ENCODE results near the gene CLDN19. TPM values are rescaled to one million over a fixed set of nuclear protein-coding genes. Genes with fewer than 3 reads are reported as not detected.
A peak's percentile ranks its signal among the peaks of the same experiment; 100 is the strongest.

The CLDN19 gene
- polyA plus RNA-seq, 6 donors from 2014 or later: 0.11 TPM; not detected in 5

DNA sequence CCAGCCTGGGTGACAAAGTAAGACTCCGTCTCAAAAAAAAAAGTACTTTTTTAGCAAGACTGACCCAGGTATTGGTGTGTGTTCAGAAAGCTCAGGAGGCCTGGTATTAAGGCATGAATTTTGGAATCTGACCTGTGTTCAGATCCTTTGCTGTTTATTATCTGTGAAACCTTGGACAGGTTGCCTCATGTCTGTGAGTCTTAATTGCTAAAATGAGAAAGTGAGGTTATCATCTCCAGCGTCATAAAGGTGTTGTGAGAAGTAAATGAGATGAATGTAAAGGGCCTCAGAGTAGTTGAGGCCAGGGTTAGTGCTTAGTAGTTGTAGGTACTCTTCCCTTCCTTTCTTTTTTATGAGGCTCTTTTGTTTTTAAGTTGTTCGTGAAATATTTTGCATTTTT is 29.8 kb upstream of the CLDN19 start:
- peaks cover under 1 to 8% of the 10 kb centered on the region in 2 donors for H3K36me3 Mint-ChIP-seq
- H3K4me1 Mint-ChIP-seq: peaks cover 20 to 29% (median 23%) of the 10 kb centered on the region in 3 donors
- no peaks in the 10 kb centered on the region for H3K9me3 Mint-ChIP-seq
- no peak for DNase-seq
- H3K4me3 Mint-ChIP-seq: peak overlapping the region in 2 of 8 donors; percentile 35 to 47
- H3K27ac Mint-ChIP-seq: no peak overlapping the region
- ATAC-seq (ENCODE audit: low read depth in 2 of 2): no peak
- no peaks in the 10 kb centered on the region for H3K27me3 Mint-ChIP-seq

DNA sequence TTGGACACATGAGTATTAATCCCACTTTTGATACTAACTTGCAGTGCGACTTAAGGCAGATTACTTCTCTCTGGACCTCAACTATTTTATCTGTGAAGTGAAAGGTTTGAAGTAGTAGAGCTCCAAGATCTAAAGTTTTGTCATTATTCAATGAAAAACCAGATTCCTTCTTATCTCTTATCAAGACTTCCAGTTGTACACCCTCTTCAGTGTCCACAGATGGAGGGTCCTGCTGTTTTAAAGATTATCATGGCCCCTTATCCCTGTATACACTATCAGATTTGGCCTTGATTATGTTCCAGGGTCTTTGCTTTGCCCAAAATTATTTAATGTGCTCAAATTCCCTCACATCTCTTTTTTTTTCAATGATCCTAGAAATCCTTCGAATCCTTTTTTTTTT is 28.1 kb upstream of the CLDN19 start:
- Mint-ChIP-seq H3K36me3 (peaks cover 0 to 8% of the 10 kb centered on the region in 2 donors), H3K27ac (peak overlapping the region in 1 of 6 donors; percentile 95), H3K9me3 (no peaks in the 10 kb centered on the region), H3K4me1 (peaks cover 19 to 29% (median 20%) of the 10 kb centered on the region in 3 donors), H3K4me3 (peak overlapping the region in 1 of 8 donors; percentile 97), H3K27me3 (no peaks in the 10 kb centered on the region)
- DNase-seq (no peak), ATAC-seq (ENCODE audit: low read depth in 2 of 2) (no peak)

DNA sequence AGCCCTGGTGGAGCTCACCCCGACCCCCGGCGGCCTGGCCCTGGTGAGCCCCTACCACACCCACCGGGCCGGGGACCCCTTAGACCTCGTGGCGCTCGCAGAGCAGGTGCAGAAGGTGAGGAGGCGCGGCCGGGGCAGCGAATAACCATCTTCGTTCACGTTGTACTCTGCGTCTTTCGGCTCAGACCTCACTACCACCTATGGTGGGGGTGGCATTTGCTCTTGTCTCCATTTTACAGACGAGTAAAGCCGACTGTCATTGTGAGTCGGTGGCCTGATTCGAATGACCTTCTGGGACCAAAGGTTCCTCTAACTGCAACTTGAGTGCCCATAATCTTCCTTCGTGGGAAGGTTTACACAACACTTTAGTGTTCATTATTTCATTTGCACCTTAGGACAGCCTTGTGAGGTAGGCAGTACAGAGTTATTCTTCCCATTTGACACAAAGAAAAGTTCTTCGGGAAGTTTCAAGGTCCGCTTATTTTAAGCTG is 27.5 kb upstream of the CLDN19 start:
- no peaks in the 10 kb centered on the region for H3K27me3 Mint-ChIP-seq
- peak overlapping the region in 5 of 6 donors; percentile 89 to 98 (median 96) for H3K27ac Mint-ChIP-seq

DNA sequence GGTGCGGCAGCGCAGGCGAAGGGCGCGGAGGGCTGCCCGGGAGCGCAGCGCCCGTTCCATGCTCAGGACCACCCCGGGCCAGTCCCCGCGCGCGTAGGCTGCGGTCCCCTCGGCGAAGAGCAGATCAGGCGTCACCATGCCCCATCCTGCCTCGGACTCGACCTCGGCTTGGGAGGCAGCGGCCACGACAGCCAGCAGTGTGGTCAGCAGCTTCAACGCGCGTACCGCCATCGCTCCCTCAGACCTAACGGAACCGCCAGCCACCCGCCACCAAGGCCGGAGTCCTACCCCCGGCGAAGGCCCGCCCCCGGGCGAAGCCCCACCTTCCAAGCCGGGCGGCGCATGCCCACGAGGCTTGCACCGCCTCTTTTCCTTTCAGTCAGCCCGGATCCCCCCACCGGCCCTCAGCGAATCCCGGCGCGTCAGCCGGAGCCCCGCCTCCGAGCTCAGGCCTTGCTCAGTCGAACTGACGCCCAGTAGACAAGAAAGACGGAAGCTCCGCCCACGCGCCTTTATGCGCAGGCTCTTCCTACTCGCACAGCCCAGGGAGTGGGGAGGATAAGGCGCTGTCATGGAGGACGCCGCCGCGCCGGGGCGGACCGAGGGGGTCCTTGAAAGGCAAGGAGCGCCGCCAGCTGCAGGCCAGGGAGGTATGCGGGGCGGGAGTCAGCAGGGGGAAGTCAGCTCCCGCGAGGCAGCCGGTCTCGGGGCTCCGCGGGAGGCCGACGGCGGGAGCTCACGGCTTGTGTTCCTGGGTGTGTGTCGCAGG is 26.9 kb upstream of the CLDN19 start, which contains the start of the genes C1orf50 and P3H1:
C1orf50 (plus strand) TSS at position 509 of the 769 bp plus-strand sequence; CDS start at position 572, 63 bp downstream.
P3H1 (minus strand) TSS at position 288 of the 769 bp plus-strand sequence; CDS start at position 231, 57 bp downstream.
- Mint-ChIP-seq H3K27me3 (no peaks in the 10 kb centered on the region), H3K27ac (peak within 1 kb of the TSS in 5 of 6 donors; percentile 89 to 98 (median 96)), H3K4me1 (peaks cover 15 to 31% (median 19%) of the 10 kb centered on the region in 3 donors), H3K36me3 (peaks cover 0 to 8% of the 10 kb centered on the region in 2 donors), H3K9me3 (no peaks in the 10 kb centered on the region), H3K4me3 (peak within 1 kb of the TSS in 1 of 8 donors; percentile 97)
- peak; percentile 88 for ATAC-seq (ENCODE audit: low read depth in 2 of 2)
- DNase-seq: peak; percentile 100

More for the DNA sequence above, 27.5 kb upstream of the CLDN19 start:
- H3K36me3 Mint-ChIP-seq: peaks cover 0 to 8% of the 10 kb centered on the region in 2 donors
- DNase-seq (no peak), ATAC-seq (ENCODE audit: low read depth in 2 of 2) (no peak)
- H3K4me3 Mint-ChIP-seq: peak overlapping the region in 1 of 8 donors; percentile 97
- H3K9me3 Mint-ChIP-seq: no peaks in the 10 kb centered on the region
- peaks cover 15 to 29% (median 18%) of the 10 kb centered on the region in 3 donors for H3K4me1 Mint-ChIP-seq

DNA sequence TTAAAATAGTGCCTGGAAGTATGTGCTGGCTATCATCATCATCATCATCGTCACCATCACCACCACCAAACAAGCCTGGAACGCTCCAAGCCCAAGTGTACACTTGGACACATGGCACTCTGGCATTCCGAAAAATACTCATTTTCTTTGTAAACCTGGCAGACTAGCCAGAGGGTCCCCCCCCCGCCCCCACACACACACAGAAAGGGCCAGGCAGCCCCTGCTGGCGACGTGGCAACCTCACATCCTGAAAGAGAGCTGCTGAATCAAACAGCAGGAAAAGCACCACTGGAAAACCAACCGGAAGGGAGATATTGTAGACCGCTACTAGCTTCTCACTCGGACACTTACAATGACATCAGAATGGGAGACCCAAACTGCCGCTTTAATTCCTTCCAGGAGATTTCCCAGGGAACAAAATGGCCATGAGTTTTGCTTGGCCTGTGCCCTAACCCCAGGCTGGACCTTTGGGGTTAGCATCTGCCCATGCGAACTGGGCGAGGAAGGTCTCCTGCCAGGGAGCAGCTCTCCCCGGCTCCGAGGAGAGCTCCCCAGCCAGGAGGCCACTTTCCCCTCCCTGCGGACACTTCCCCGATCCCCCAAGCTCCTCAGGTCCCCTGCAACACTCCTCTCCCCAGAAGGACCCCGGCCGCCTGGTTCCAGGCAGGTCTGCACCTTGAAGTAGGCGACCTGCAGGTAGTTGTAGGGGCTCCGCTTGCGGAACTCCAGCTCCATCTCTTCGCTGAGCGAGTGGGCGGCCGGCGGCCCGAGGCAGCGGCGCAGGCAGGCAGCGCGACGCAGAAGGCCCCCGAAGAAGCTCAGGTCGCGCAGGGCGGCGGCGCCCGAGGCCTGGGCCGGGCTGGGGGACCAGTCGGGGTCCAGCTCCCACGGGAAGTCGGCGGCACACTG is 26.1 kb upstream of the CLDN19 start:
- Mint-ChIP-seq H3K36me3 (peaks cover 0 to 8% of the 10 kb centered on the region in 2 donors), H3K27ac (peak overlapping the region in 5 of 6 donors; percentile 32 to 96 (median 72)), H3K9me3 (no peaks in the 10 kb centered on the region), H3K27me3 (no peaks in the 10 kb centered on the region), H3K4me1 (peaks cover 13 to 31% (median 19%) of the 10 kb centered on the region in 3 donors), H3K4me3 (no peak overlapping the region)
- ATAC-seq (ENCODE audit: low read depth in 2 of 2): peak; percentile 4 to 5
- DNase-seq: peak; percentile 18

DNA sequence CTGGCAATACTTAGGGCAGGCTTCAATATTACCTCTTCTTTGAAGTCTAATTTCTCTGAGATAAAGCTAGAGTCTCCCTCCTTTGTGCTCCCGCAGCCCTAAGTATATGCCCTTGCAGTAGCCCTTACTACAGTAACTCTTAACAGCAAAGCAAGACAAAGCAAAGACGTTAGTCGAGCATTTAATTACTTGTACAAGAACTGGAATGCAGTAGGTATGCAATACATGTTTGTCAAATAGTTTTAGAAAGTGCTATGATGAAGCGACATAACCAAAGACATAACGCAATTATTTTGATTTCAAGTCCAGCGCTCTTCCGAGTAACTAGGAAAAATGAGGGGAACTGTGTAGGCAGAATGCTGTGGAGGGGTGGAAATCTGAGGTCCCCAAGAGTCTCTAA is 25.2 kb upstream of the CLDN19 start:
- Mint-ChIP-seq H3K27ac (no peak overlapping the region), H3K27me3 (no peaks in the 10 kb centered on the region), H3K9me3 (no peaks in the 10 kb centered on the region), H3K4me1 (peaks cover 8 to 25% (median 13%) of the 10 kb centered on the region in 3 donors), H3K36me3 (no peaks in the 10 kb centered on the region), H3K4me3 (no peak overlapping the region)
- no peak for DNase-seq
- no peak for ATAC-seq (ENCODE audit: low read depth in 2 of 2)

DNA sequence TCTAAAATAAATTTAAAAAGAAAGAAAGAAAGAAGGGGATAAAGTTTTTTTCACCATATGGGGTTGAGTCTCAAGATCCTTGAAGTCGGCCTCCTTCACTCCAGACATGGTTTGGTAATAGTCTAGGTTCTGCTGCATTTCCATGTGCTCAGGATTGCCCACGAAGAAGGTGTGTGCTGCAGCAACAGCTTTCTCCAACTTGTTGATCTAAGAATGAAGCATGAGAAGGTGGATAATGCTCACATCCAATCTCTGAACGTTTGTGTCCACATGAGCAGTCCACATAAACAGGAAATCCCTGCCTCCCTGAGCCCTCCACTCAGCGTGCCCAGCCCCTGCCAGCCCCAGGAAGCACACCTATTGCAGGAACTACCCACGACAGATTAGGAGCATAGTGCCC is 22.2 kb upstream of the CLDN19 start:
- peak overlapping the region in 1 of 6 donors; percentile 58 for H3K27ac Mint-ChIP-seq

DNA sequence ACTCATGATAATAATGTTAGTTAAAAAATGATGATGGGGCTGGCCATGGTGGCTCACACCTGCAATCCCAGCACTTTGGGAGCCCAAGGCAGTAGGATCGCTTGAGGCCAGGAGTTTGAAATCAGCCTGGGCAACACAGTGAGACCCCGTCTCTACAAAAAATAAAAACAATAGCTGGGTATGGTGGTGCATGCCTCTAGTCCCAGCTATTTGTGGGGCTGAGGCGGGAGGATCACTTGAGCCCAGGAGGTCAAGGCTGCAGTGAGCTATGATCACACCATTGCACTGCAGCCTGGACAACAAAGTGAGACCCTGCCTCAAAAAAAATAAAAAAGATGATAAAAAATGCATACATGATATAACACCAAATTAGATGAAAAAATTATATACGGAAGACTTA is 21.5 kb upstream of the CLDN19 start:
- no peaks in the 10 kb centered on the region for H3K9me3 Mint-ChIP-seq
- no peak overlapping the region for H3K4me3 Mint-ChIP-seq
- H3K27ac Mint-ChIP-seq: no peak overlapping the region
- peaks cover 14 to 30% (median 27%) of the 10 kb centered on the region in 3 donors for H3K4me1 Mint-ChIP-seq
- DNase-seq: no peak
- H3K36me3 Mint-ChIP-seq: peaks cover 8 to 12% of the 10 kb centered on the region in 2 donors
- no peak for ATAC-seq (ENCODE audit: low read depth in 2 of 2)
- H3K27me3 Mint-ChIP-seq: no peaks in the 10 kb centered on the region

More for the DNA sequence above, 22.2 kb upstream of the CLDN19 start:
- no peaks in the 10 kb centered on the region for H3K9me3 Mint-ChIP-seq
- DNase-seq (no peak), ATAC-seq (ENCODE audit: low read depth in 2 of 2) (no peak)
- H3K4me3 Mint-ChIP-seq: peak overlapping the region in 1 of 8 donors; percentile 27
- peaks cover 4 to 5% of the 10 kb centered on the region in 2 donors for H3K36me3 Mint-ChIP-seq
- peaks cover 11 to 28% (median 23%) of the 10 kb centered on the region in 3 donors for H3K4me1 Mint-ChIP-seq
- H3K27me3 Mint-ChIP-seq: no peaks in the 10 kb centered on the region

DNA sequence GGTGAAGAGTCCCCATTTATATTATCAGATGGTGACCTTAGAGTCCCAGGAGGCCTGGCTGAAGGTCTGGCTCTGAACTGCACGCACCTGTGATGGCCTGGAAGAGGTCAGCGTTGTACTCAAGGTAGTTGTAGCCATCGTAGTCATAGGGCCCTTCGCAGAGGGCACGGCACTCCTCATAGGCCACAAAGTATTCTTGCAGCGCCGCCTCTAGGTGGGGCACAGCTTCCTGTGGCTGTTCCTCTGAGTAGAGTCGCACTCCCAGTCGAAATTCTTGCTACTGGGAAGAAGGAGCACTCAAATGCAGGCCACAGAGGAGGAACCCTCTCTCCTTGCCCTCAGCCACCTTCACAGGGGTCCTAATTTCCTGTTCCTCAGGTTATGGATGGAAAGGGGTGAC is 19.1 kb upstream of the CLDN19 start:
- DNase-seq: no peak
- H3K27me3 Mint-ChIP-seq: no peaks in the 10 kb centered on the region
- H3K4me3 Mint-ChIP-seq: peak overlapping the region in 2 of 8 donors; percentile 51 to 64
- H3K9me3 Mint-ChIP-seq: no peaks in the 10 kb centered on the region
- H3K27ac Mint-ChIP-seq: peak overlapping the region; percentile 10 to 89 (median 76)
- peak in 1 of 2 donors; percentile 43 for ATAC-seq (ENCODE audit: low read depth in 2 of 2)
- peaks cover 23 to 34% of the 10 kb centered on the region in 2 donors for H3K36me3 Mint-ChIP-seq
- H3K4me1 Mint-ChIP-seq: peaks cover 14 to 34% (median 27%) of the 10 kb centered on the region in 3 donors

DNA sequence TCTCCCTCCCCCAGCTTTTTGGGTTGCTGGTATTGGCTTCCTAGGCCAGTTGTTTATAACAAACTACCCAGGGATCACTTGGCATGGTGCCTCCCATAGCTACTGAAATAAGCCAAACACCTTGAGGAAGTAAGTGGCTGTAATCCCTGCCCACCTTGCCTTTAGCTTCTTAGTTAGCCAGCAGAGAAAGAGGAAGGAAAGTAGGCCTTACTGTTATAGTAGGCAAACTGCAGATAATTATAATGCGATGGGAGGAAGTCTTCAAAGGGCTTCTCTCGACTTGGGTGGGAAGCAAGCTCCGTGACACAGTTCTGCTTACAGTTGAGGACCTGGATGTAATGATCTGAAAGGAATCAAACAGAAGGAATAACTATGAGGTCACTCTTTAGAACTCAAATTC is 18.6 kb upstream of the CLDN19 start:
- Mint-ChIP-seq H3K27ac (peak overlapping the region; percentile 10 to 89 (median 76)), H3K9me3 (no peaks in the 10 kb centered on the region), H3K4me1 (peaks cover 14 to 33% (median 27%) of the 10 kb centered on the region in 3 donors), H3K27me3 (no peaks in the 10 kb centered on the region), H3K36me3 (peaks cover 28 to 39% of the 10 kb centered on the region in 2 donors), H3K4me3 (peak overlapping the region in 1 of 8 donors; percentile 71)
- ATAC-seq (ENCODE audit: low read depth in 2 of 2) (peak; percentile 69 to 82), DNase-seq (no peak)

DNA sequence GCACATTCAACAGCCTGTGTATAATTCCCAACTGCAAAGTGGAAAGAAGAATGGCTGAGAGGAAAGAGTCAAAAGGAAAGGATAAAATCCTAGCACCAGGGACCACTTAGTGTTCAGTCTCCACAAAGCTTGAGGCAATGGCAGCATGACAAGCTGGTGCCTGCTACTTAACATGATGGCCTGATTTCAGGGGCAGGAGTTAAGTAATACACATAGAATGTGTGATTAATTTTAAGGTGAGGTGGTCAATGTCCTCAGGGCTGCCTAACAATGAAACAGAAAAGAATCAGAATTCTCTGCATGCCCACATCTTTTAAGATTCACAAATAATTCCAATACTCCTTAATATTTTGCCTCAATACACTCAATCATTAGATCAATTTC is 17.8 kb upstream of the CLDN19 start:
- Mint-ChIP-seq H3K4me3 (no peak overlapping the region), H3K27me3 (no peaks in the 10 kb centered on the region), H3K27ac (peak overlapping the region in 1 of 6 donors; percentile 71), H3K9me3 (no peaks in the 10 kb centered on the region), H3K36me3 (peaks cover 32 to 43% of the 10 kb centered on the region in 2 donors), H3K4me1 (peaks cover 14 to 32% (median 27%) of the 10 kb centered on the region in 3 donors)
- ATAC-seq (ENCODE audit: low read depth in 2 of 2) (no peak), DNase-seq (no peak)

DNA sequence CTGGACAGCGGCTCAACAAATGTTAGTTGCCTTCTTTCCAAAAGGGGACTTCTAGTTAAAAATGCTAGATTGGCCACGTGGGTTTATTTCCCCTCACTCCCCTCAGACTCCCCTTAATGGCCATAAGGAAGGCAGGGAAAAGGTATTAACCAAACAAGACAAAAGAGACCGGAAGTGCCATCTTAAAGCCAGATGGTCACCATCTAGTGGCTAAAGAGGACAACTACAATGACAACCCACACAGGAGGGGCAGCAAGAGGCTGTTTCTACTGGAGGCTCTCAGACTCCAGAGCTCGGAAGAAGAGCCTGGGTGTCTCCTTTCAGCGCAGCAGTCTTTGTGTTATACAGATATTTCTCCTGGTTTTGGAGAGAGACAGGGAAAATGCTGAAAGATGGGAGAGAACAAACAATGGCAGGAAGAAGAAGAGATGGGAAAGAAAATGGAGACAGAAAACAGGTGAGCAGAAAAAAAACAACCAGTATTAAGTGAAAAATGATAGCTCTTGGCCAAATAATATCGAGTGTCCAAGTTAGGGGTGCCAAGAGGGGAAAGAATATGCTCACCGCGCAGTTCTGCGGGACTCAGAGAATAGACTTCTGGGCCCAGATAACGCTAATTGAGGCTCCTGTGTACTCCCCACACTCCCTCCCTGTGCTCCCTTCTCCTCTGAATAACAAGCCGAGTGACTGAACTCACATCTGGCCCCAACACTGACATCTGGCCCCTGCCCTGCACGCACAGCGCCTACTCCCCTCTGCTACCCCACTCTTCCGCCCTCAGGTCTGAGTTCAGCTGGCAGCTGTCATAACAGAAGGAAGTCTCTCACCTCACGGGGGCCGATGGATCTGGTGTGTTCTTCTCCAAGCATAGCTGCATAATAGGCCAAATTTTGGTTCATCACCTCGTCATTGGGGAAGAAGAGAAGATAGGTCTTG is 17.2 kb upstream of the CLDN19 start:
- Mint-ChIP-seq H3K4me3 (peak overlapping the region in 1 of 8 donors; percentile 45), H3K27me3 (no peaks in the 10 kb centered on the region), H3K36me3 (peaks cover 39 to 43% of the 10 kb centered on the region in 2 donors), H3K9me3 (no peaks in the 10 kb centered on the region), H3K27ac (peak overlapping the region in 5 of 6 donors; percentile 32 to 90 (median 86)), H3K4me1 (peaks cover 11 to 32% (median 21%) of the 10 kb centered on the region in 3 donors)
- DNase-seq (no peak), ATAC-seq (ENCODE audit: low read depth in 2 of 2) (peak in 1 of 2 donors; percentile 51)
